ENCODE measurements around the gene CAPN13.

- no peak for TF ChIP-seq POLR2A (IDR thresholded peaks at IDR 0.05)
- no peak for TF ChIP-seq CTCF (IDR thresholded peaks at IDR 0.05)
These were observed 7.9 kb downstream of the CAPN13 start for GRCh38 chr2:30799366-30799765.
